CD4-positive, alpha-beta T cell treated with Interleukin-2 at 100 ng/mL for 4 hours (primary cell): Measurements from ENCODE around the gene QRICH1.

Experiments
- DNase-seq: peaks from one replicate; pipeline ENCODE4 v3.0.0-alpha.2; 2020; ENCODE audit warnings: low spot score

QRICH1 gene

GRCh38 chr3:49093853-49094767, at the start of gene QRICH1:
QRICH1 (minus strand) TSS chr3:49094071; CDS start chr3:49077017, 17,054 bp downstream.
- DNase-seq: peak; percentile 98

- DNase-seq: no peak
These were observed 46.2 kb upstream of the QRICH1 start for GRCh38 chr3:49140080-49140479.

GRCh38 chr3:49135499-49135898, 41.6 kb upstream of the QRICH1 start:
- DNase-seq: no peak

- no peak for DNase-seq
These were observed 40.8 kb upstream of the QRICH1 start for GRCh38 chr3:49134471-49135265.

GRCh38 chr3:49133226-49133951, 39.5 kb upstream of the QRICH1 start:
- DNase-seq: no peak

- DNase-seq: no peak
These were observed 38.8 kb upstream of the QRICH1 start, which contains the start of gene LAMB2 for GRCh38 chr3:49132437-49133225. LAMB2 (minus strand) TSS chr3:49133050; CDS start chr3:49132867, 183 bp downstream.

GRCh38 chr3:49132073-49132436, 38.2 kb upstream of the QRICH1 start:
- no peak for DNase-seq

- DNase-seq: no peak
These were observed 37.7 kb upstream of the QRICH1 start for GRCh38 chr3:49131576-49131975.

- no peak for DNase-seq
These were observed 37.2 kb upstream of the QRICH1 start for GRCh38 chr3:49131040-49131439.

GRCh38 chr3:49124991-49125670, 31.3 kb upstream of the QRICH1 start:
- DNase-seq: no peak

GRCh38 chr3:49124203-49124602, 30.3 kb upstream of the QRICH1 start:
- DNase-seq: no peak

- no peak for DNase-seq
These were observed 29.8 kb upstream of the QRICH1 start for GRCh38 chr3:49123687-49124086.

- DNase-seq: no peak
These were observed 29.1 kb upstream of the QRICH1 start for GRCh38 chr3:49122886-49123545.

- no peak for DNase-seq
These were observed 28.6 kb upstream of the QRICH1 start for GRCh38 chr3:49122451-49122850.

- no peak for DNase-seq
These were observed 28.2 kb upstream of the QRICH1 start for GRCh38 chr3:49122022-49122421.

- DNase-seq: no peak
These were observed 27.4 kb upstream of the QRICH1 start for GRCh38 chr3:49121132-49121736.

GRCh38 chr3:49120438-49121131, 26.7 kb upstream of the QRICH1 start, which contains the start of gene USP19:
USP19 (minus strand) TSS chr3:49120823; CDS start chr3:49119145, 1,678 bp downstream.
- peak; percentile 93 for DNase-seq

GRCh38 chr3:49120096-49120437, 26.2 kb upstream of the QRICH1 start:
- no peak for DNase-seq

- DNase-seq: no peak
These were observed 25.6 kb upstream of the QRICH1 start for GRCh38 chr3:49119439-49119838.
